CD4-positive, alpha-beta T cell treated with Interleukin-6 at 100 ng/mL for 8 hours (primary cell): ENCODE data around the gene CSMD2.

Source experiments
- DNase-seq: peaks from one replicate; pipeline ENCODE4 v3.0.0-alpha.2; 2020; ENCODE audit warnings: mixed read lengths, low spot score

The CSMD2 gene

GRCh38 chr1:33743221-33743998, 421.6 kb downstream of the CSMD2 start:
- DNase-seq, result no peak

GRCh38 chr1:33742663-33743062, 422.4 kb downstream of the CSMD2 start:
- no peak for DNase-seq

- DNase-seq, result no peak
Measured at GRCh38 chr1:33741749-33742148, 423.3 kb downstream of the CSMD2 start.

- DNase-seq, result no peak
Measured at GRCh38 chr1:33740040-33740744, 424.8 kb downstream of the CSMD2 start.

GRCh38 chr1:33738976-33739375, 426.1 kb downstream of the CSMD2 start:
- DNase-seq, result no peak

- DNase-seq, result no peak
Measured at GRCh38 chr1:33738536-33738935, 426.5 kb downstream of the CSMD2 start.

GRCh38 chr1:33736496-33736895, 428.5 kb downstream of the CSMD2 start:
- DNase-seq, result no peak

GRCh38 chr1:33735624-33736023, 429.4 kb downstream of the CSMD2 start:
- DNase-seq, result no peak

GRCh38 chr1:33727310-33727709, 437.7 kb downstream of the CSMD2 start:
- DNase-seq, result no peak

GRCh38 chr1:33726274-33726804, 438.7 kb downstream of the CSMD2 start:
- DNase-seq, result no peak

GRCh38 chr1:33725556-33726160, 439.4 kb downstream of the CSMD2 start:
- no peak for DNase-seq

GRCh38 chr1:33725037-33725436, 440.0 kb downstream of the CSMD2 start:
- no peak for DNase-seq

- DNase-seq, result no peak
Measured at GRCh38 chr1:33724348-33724747, 440.7 kb downstream of the CSMD2 start.

- DNase-seq, result no peak
Measured at GRCh38 chr1:33723251-33723650, 441.8 kb downstream of the CSMD2 start.

- no peak for DNase-seq
Measured at GRCh38 chr1:33721301-33721815, 443.7 kb downstream of the CSMD2 start.

GRCh38 chr1:33719771-33720670, 445.0 kb downstream of the CSMD2 start:
- no peak for DNase-seq

GRCh38 chr1:33719326-33719725, 445.7 kb downstream of the CSMD2 start:
- no peak for DNase-seq

GRCh38 chr1:33718186-33718585, 446.8 kb downstream of the CSMD2 start:
- DNase-seq, result no peak

- DNase-seq, result no peak
Measured at GRCh38 chr1:33716976-33717688, 447.9 kb downstream of the CSMD2 start.

GRCh38 chr1:33715195-33715811, 449.7 kb downstream of the CSMD2 start:
- DNase-seq, result no peak
